Measurements from ENCODE around the gene RASSF9. TPM values are rescaled to one million over a fixed set of nuclear protein-coding genes. Genes with fewer than 3 reads are reported as not detected.

The RASSF9 gene
- total RNA-seq, 1 donor from 2014 or later = not detected

DNA sequence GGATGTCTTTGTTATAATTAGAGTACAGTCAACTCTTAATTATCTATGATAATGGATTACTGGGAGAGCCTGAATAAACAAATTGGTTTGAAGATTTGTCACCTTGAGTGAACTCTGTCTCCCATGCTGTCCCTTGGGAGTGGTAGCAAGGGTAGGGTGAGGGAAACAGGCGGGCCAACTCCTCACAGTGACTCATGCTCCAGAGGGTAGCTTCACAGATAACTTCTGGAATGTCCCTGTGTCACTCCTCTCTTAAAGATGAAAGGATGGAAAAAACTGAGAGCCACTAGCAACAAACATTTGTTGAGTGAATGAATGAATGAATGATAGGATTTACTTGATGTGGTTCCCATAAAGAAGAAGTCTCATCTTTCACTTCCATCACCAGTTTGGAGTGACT is 53.5 kb downstream of the RASSF9 start:
- H3K4me1 Mint-ChIP-seq (ENCODE audit: low read depth, unreplicated experiment) = peaks cover 2% of the 10 kb centered on the region

DNA sequence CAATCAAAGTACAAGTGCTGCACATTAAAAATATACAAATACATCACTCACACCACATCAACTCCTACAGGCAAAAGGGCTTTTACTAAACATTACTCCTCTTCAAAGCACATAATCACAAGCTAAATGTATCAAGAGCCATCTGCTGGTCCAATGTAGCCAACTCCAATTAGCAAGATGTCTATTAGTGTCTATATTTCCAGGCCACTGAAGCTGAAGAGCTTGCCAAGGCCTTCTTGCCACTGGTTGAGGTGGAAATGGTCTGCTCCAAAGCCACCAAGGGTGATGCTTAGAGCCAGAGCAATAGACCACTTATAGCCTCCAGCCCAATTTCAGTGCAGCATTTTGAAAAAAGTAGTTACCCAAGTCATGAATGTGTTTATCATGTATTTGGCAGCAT is 54.4 kb downstream of the RASSF9 start:
- no peak overlapping the region for H3K4me3 Mint-ChIP-seq (ENCODE audit: unreplicated experiment)
- H3K27ac Mint-ChIP-seq (ENCODE audit: unreplicated experiment) = no peak overlapping the region
- no peak for DNase-seq
- H3K9me3 Mint-ChIP-seq (ENCODE audit: unreplicated experiment) = no peaks in the 10 kb centered on the region
- H3K36me3 Mint-ChIP-seq (ENCODE audit: unreplicated experiment) = no peaks in the 10 kb centered on the region
- TF ChIP-seq, protein P1, sequence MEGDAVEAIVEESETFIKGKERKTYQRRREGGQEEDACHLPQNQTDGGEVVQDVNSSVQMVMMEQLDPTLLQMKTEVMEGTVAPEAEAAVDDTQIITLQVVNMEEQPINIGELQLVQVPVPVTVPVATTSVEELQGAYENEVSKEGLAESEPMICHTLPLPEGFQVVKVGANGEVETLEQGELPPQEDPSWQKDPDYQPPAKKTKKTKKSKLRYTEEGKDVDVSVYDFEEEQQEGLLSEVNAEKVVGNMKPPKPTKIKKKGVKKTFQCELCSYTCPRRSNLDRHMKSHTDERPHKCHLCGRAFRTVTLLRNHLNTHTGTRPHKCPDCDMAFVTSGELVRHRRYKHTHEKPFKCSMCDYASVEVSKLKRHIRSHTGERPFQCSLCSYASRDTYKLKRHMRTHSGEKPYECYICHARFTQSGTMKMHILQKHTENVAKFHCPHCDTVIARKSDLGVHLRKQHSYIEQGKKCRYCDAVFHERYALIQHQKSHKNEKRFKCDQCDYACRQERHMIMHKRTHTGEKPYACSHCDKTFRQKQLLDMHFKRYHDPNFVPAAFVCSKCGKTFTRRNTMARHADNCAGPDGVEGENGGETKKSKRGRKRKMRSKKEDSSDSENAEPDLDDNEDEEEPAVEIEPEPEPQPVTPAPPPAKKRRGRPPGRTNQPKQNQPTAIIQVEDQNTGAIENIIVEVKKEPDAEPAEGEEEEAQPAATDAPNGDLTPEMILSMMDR (IDR thresholded peaks at IDR 0.05; ENCODE audit: partially characterized antibody, unreplicated experiment) = no peak
- no peaks in the 10 kb centered on the region for H3K27me3 Mint-ChIP-seq (ENCODE audit: unreplicated experiment)
- H3K4me1 Mint-ChIP-seq (ENCODE audit: low read depth, unreplicated experiment) = peaks cover 2% of the 10 kb centered on the region

More for the DNA sequence above, 53.5 kb downstream of the RASSF9 start:
- Mint-ChIP-seq H3K9me3 (ENCODE audit: unreplicated experiment) (no peaks in the 10 kb centered on the region), H3K27me3 (ENCODE audit: unreplicated experiment) (no peaks in the 10 kb centered on the region), H3K36me3 (ENCODE audit: unreplicated experiment) (no peaks in the 10 kb centered on the region), H3K27ac (ENCODE audit: unreplicated experiment) (no peak overlapping the region), H3K4me3 (ENCODE audit: unreplicated experiment) (no peak overlapping the region)
- DNase-seq = no peak
- TF ChIP-seq, protein P1 (IDR thresholded peaks at IDR 0.05; ENCODE audit: partially characterized antibody, unreplicated experiment) = no peak

DNA sequence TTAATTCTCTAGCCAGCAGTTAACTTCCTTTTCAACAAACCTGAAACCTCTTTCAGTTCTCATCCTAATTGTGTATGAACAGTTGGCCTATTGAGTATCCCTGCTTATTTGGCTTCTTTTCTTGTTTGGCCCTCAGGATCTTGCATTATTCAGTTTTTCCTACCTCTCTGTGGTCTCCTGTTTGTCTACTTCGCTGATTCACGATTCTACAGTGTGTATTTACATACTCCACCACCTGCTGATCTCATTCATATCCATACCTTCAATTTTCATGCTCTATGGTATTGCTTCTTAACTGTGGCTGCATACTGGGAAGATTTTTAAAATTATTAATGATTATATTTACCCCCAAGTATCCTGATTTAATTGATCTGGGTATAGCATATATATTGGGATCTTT is 56.4 kb downstream of the RASSF9 start:
- Mint-ChIP-seq H3K36me3 (ENCODE audit: unreplicated experiment) (no peaks in the 10 kb centered on the region), H3K4me3 (ENCODE audit: unreplicated experiment) (no peak overlapping the region), H3K9me3 (ENCODE audit: unreplicated experiment) (no peaks in the 10 kb centered on the region), H3K27ac (ENCODE audit: unreplicated experiment) (no peak overlapping the region), H3K4me1 (ENCODE audit: low read depth, unreplicated experiment) (peaks cover 2% of the 10 kb centered on the region), H3K27me3 (ENCODE audit: unreplicated experiment) (no peaks in the 10 kb centered on the region)
- DNase-seq = no peak
- TF ChIP-seq, protein P1 (IDR thresholded peaks at IDR 0.05; ENCODE audit: partially characterized antibody, unreplicated experiment) = no peak

DNA sequence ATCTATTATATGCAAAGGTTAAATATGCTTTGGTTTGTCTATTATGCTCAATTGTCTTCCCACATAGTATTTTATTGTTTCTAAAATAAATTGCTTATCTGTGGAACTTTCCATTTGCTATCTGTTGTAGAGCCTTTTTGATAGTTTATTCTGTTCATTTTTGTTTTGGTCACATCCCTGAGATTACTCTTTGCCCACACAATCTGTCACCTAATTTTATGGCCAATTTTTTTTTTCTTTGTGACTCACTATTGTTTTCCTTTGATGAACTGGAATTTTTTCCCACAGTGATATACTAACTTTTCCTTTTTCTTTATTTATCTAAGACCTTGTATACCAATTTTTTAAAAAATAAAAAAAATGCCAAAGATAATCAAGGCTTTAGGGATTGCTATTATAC is 61.1 kb downstream of the RASSF9 start:
- no peak for DNase-seq
- peaks cover 2% of the 10 kb centered on the region for H3K27me3 Mint-ChIP-seq (ENCODE audit: unreplicated experiment)
- no peaks in the 10 kb centered on the region for H3K36me3 Mint-ChIP-seq (ENCODE audit: unreplicated experiment)
- no peaks in the 10 kb centered on the region for H3K4me1 Mint-ChIP-seq (ENCODE audit: low read depth, unreplicated experiment)
- H3K27ac Mint-ChIP-seq (ENCODE audit: unreplicated experiment) = no peak overlapping the region
- H3K9me3 Mint-ChIP-seq (ENCODE audit: unreplicated experiment) = no peaks in the 10 kb centered on the region
- TF ChIP-seq, protein P1 (IDR thresholded peaks at IDR 0.05; ENCODE audit: partially characterized antibody, unreplicated experiment) = no peak
- no peak overlapping the region for H3K4me3 Mint-ChIP-seq (ENCODE audit: unreplicated experiment)

DNA sequence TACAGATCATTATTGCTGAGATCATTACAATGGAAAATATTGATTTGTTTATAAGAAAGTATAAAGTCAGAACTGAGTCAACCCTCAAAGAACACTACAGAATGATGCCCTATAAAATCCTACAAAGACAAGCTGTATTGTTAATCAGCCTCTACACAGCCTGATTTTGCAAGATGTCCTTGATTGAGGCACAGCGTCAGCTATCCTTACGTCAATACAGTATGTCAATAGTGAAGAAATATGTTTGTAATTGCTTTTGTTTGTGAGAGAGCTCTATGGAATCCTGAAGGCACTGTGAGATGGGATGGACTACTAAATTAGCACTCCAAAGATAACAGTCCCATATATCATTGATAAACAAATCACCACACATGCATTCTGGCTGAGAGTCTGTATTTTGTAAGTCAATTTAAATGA is 70.7 kb downstream of the RASSF9 start:
- Mint-ChIP-seq H3K36me3 (ENCODE audit: unreplicated experiment) (no peaks in the 10 kb centered on the region), H3K27ac (ENCODE audit: unreplicated experiment) (no peak overlapping the region), H3K4me3 (ENCODE audit: unreplicated experiment) (no peak overlapping the region), H3K27me3 (ENCODE audit: unreplicated experiment) (no peaks in the 10 kb centered on the region), H3K9me3 (ENCODE audit: unreplicated experiment) (no peaks in the 10 kb centered on the region), H3K4me1 (ENCODE audit: low read depth, unreplicated experiment) (no peaks in the 10 kb centered on the region)
- TF ChIP-seq, protein P1 (IDR thresholded peaks at IDR 0.05; ENCODE audit: partially characterized antibody, unreplicated experiment) = no peak
- no peak for DNase-seq
